ENCODE results near the gene LRMDA.

DNA sequence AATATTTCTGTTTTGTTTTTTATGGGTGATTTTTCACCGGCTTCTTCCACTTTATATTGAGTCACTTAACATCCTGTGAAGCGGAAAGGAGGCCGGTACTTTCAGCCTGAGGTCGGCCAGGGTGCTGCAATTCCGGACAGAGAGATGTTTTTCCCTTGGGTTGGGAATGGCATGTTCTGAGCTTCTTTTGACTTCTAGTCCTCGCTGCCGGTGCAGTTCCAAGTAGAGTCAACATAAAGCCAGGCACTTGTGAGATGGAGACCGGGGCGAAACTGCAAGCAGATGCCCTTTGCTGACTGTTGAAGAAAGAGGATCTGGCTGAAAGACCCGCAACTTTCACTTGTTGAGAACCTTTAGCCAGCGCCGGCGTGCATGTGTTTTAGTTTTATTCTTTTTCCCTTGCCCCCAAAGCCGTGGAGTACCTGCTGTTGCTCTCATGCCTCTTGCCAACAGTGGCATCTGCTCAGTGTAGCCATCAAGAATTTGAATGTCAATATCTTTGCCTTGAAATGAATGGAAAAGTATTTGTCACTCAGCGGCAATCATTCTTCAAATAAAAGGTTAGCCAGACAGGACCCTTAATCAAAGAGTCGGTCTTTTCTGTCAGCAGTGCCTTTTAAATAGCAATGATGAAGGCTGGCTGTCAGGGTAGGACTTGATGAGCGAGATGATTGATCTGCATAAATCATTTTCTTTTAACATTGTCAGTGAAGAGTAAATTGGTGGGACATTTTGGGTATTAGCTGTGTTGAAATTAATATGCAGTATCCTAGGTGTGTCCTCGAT, 351.2 kb downstream of the LRMDA start:
- TF ChIP-seq, protein P1, sequence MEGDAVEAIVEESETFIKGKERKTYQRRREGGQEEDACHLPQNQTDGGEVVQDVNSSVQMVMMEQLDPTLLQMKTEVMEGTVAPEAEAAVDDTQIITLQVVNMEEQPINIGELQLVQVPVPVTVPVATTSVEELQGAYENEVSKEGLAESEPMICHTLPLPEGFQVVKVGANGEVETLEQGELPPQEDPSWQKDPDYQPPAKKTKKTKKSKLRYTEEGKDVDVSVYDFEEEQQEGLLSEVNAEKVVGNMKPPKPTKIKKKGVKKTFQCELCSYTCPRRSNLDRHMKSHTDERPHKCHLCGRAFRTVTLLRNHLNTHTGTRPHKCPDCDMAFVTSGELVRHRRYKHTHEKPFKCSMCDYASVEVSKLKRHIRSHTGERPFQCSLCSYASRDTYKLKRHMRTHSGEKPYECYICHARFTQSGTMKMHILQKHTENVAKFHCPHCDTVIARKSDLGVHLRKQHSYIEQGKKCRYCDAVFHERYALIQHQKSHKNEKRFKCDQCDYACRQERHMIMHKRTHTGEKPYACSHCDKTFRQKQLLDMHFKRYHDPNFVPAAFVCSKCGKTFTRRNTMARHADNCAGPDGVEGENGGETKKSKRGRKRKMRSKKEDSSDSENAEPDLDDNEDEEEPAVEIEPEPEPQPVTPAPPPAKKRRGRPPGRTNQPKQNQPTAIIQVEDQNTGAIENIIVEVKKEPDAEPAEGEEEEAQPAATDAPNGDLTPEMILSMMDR (IDR thresholded peaks at IDR 0.05): no peak
- no peak for TF ChIP-seq POLR2A (IDR thresholded peaks at IDR 0.05)

All from adrenal gland (tissue), 5 donors.